T-helper 2 cell treated with Interferon-gamma antibody and Interleukin-4, amounts not matched to agents 100 ng/mL and 5 ng/mL, for 36 hours (primary cell): ENCODE measurements around the gene ANKRD33B. TPM values are rescaled to one million over a fixed set of nuclear protein-coding genes. Genes with fewer than 3 reads are reported as not detected.

Experiments used
- intact Hi-C: fragments of 100-400 bp; cut with micrococcal nuclease; formaldehyde crosslinking; loops from one replicate; pipeline ENCODE4 v1.15.1; 2023
- total RNA-seq: library from RNA; stranded (reverse); gene quantifications from 2 replicates; pipeline ENCODE4 v1.2.3, GENCODE V29; 2022

The ANKRD33B gene
- total RNA-seq, 1 donor from 2014 or later, result 5.7 TPM

DNA sequence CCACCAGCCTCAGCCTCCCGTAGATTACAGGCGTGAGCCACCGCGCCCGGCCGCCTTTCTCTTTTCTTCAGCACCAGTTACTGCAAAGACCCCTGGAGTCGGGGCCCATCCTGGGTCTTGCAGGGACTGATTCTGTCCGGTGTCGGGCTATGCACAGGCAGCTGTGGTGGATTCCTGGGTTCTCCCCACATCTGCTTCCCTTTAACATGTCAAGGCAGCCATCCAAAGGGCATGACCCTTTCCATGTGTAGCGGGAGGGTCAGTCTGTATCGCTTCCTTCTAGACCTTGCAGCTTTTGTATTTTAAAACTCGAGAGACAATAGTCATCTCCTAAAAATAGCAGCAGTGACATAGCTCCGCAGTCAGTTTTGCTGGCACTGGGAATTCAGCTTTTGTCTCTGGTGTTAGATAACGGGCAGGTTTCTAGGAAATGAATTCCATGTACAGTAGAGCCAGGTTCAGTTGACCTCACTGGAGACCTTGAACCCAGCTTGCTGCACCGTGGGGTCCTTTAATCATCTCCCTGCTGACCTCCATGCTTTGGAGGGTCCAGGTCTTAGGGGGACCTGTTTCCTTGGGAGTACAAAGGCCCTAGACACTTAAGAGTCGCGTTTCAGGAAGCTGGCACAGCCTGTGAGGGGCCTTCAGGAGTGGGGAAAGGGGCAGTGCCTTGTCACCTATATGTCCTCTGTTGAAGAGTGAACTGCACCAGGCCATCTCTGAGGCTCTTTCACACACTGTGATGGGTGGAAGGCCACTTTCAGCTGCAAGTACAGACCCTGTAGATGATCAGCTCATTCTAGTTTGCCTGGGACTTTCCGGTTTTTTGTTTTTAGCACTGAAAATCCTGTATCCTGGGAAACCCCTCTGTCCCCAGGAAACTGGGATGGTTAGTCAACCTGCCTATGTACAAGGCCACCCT, 13.8 kb downstream of the ANKRD33B start:
- intact Hi-C loops, result no loop called here

DNA sequence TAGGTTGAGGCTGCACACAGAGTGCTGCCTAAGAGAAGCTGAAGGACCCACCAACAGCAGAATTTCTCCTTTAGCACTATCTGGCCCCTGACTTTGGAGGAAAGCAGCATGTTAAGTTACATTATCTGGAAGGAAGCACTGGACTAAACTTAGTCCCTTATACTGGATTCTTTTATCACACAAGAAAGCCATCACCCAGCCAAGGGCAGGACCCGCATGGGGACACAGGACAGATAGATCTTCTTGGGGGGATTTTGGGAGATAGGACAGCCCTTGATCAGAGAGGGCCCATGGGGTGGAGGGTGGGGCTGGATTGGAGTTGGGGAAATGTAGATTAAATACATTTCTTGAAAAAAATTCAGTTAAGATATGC, 14.4 kb downstream of the ANKRD33B start:
- intact Hi-C loops, result no loop called here

DNA sequence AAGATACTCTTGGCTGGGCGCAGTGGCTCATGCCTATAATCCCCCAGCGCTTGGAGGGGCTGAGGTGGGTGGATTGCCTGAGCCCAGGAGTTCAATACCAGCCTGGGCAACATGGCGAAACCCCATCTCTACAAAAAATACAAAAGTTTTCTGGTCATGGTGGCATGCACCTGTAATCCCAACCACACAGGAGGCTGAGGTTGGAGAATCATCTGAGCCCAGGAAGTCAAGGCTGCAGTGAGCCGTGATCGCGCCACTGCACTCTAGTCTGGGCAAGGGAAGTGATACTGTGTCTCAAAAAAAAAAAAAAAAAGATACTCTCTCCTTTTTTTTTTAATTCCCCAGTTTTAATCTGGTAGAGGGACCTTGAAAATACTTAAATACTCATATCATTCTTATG, 15.0 kb downstream of the ANKRD33B start:
- intact Hi-C loops, result no loop called here

DNA sequence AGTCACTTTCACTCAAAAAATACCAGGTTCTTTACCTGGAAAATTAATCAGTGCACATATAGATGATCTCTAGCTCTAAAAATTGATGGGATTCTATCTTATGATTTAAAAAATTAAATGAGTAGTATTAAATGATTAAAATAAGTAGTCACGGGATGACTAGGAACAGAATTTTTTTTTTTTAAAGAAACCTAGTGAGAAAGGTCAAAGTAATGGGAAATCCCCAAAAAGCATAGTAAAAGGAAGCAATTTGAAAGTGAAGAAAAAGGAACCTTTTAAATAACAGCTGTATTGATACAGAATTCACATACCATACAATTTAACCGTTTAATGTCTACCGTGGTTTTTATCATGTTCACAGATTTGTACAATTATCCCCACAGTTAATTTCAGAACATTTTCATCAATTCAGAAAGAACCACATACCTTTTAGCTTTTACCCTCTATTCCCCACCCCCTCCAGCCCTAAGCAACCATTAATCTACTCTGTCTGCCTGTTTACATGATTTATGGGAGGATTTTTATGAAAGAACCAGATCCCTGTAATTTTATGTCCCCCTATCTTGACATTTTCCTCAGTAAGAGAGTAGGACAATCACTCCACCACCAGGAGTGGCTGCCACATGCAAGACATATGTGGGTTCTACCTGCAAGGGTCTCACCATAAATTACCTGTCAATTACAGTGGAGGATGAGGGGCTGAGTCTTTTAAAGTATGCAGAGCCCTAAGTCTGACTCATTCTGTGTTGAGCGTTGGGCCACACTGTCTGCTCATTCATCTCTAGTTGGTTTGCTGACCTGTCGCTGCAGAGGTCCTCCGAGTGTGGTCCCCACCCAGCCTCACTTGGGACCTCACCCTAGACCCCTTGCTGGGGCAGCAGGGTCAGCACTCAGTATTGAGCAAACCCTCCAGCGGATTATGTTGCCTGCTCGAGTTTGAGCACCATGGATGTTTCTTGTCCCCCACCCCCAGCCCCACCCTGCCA, 16.0 kb downstream of the ANKRD33B start:
- intact Hi-C loops, result no loop called here

DNA sequence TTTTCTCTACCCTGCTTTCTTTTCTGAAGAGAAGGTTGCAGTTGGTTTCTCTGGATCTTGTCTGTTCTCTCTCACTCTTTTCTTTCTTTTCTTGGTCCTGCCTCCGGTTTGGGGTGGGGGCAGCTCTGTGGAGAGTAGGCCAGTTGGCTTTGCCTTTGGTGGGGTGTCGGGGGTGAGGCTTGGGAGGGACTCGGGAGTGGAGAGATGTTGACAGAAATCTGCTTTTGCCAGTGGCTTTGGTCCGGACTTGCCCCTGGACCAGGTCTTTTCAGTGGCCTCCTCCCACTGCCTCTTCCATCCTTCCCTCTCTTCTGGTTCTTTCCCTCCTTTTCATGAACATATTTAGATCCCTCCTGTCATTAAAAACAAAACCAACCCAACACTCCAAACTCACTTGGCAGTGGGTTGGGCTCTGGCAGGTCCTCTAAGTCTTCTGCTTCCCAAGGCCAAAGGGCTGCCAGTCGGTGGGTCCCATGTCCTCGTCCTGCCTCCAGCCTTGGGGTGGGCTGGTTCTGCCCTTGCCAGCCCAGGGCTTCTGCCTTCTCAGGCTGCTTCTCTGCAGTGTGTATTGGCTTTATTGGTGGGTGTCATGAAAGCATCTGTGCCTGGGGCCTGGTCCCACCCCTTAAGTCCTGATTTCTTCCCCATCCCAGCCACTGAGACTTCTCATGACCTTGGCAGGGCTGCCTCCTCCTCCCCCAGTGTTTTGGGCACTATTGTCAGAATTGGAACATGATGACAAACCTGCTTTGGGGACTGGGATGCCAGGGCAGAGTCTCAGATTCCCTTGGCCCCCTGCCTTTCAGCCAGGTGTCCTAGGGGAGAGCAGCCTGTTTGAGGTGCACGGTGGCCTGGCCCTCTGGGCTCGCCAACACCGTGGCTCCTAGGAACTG, 16.9 kb downstream of the ANKRD33B start:
- intact Hi-C loops, result no loop called here

DNA sequence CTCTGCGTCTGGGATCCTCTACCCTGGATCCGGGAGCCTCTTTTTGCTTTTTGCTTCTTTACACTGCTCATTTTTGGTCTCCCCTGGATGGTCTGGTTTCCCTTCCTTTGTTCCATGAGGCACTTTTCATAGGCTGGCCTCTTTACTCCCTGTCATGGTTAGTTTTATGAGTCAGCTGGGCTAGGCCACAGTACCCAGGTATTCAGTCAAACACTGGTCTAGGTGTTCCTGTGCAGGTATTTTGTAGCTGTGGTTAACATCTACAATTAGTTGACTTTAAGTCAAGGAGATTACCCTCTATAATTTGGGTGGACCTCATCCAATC, 17.5 kb downstream of the ANKRD33B start:
- intact Hi-C loops, result no loop called here

DNA sequence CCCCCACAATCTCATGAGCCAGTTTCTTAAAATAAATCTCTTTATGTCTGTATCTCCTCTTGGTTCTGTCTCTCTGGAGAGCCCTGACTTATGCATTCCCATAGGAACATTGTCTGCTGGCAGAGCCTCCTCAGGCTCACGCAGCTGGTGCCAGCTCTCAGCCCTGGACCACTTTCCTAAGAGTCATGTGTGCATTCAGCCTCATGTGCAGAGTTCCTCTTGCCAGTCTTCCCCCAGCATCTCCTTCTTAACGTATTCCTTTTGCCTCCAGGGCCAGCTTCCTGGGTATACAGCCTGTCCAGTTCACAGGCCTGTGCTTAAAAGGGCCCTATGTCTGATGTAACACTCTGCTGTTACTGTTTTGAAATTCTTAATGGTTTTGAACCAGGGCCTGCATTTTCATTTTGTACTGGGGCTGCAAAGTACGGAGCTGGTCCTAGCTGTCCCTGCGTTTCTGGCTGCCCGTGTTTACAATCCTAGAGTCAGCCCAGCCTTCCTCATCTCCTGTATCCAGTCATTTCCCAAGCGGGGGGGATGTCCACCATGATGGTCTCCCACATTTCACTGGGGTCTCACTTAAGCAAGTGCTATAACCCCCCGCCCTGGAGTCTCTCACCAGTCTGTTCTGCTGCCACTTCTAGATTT, 18.1 kb downstream of the ANKRD33B start:
- intact Hi-C loops, result no loop called here

DNA sequence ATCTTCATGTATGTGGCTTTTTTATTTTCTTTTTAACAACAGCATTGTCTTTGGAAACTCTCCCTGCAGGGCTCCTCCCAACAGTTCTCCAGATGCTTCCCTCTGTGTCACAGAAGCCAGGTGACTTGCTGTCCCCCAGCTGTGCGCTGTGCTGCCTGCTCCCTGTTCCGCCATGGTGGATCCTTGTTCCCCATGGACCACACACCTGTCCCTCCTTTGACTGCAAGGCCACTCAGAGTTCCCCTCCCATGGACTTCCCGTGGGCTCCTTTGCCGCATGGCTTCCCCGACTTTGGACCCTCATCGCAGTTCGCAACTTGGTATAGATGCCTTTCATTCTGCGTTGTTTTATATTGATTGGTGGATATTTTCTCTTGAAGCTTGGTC, 18.6 kb downstream of the ANKRD33B start:
- intact Hi-C loops, result no loop called here

DNA sequence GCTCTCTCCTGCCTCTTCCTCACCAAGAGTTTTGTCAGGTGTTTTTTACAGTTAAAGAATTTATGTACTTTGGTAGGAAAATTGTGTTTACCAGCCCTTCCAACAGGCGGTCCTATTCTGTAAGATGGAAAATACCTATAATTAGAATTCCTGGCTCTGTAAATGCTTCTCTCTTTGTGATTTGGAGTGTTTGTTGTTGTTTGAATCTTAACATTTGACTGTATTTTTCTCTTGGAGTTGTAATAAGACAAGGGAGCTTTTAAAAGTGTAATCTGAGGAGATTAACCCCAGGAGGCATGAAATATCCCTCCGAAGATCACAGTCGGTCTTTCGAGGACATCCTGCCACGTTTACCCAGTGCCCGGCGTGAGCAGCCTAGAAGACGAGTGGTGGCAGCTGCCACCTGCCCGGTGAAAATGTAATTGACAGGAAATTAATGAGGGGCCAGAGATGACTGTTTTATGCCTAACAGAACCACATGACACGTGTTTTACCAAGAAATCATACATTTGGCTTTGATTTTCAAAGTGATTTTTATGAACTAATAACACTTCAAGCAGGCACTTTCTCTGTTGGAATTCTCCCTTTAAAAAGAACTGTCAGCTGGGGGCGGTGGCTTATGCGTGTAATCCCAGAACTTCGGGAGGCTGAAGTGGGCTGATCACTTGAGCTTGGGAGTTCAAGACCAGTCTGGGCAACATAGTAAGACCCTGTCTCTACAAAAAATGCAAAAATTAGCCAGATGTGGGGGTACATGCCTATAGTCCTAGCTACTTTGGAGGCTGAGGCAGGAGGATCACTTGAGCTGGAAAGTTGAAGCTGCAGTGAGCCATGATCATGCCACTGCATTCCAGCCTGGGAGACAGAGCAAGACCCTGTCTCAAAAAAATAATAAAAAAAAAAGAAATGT, 20.0 kb downstream of the ANKRD33B start:
- intact Hi-C loops, result no loop called here

DNA sequence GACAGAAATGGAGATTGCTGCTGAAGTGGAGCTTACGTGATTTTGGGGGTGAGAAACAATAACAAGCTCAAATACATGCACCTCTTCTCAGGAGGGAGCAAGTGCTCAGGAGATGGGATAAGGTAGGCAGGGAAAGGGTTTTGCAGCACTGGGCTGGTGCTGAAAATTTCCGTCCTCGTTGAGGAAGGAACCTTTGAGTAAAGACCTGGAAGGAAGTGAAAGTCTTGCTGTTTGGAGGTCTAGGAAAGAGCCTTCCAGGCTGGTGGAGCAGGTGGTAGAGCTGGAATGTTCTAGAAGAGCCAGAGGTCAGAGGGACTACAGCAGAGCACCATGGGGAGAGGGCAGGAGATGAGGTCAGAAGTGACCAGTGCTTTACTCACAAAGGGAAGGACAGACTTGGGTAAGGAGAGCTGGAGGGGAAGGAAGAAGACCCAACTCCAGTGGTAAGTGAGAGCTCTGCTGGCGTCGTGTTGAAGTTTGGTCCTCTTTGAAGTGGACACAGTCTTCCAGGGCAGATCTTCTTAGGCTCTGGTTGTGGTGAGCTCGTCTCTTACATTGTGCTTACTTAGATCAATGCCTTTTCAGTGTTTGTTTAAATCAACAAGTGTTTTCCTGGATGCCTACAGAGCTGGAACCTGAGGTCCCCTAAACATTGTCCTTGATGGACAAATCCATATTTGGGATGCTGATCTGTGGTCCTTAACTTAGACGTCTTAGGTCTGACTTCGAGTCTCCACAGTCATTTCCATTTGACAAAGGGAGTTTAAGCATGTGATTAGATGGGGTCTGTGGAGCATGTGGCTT, 21.0 kb downstream of the ANKRD33B start:
- intact Hi-C loops, result no loop called here

DNA sequence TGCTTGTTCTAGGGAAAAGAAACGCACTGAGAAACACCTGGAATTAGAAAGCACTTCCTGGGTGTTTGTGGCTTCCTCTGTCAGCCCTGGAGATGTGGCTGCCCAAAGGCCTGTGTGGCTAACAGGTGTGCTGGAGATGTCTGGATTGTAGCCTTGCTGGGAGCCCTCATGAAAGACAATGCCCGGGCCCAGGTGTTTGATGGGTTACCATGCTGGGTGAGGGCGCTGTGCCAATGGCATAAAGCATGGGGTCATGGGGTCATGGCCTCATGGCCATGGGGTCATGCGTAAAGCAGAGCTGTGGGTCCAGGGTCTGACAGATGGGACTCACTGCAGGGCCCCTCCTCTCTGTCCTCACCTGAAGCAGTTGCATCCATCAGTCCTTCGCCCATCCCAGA, 21.6 kb downstream of the ANKRD33B start:
- intact Hi-C loops, result no loop called here

DNA sequence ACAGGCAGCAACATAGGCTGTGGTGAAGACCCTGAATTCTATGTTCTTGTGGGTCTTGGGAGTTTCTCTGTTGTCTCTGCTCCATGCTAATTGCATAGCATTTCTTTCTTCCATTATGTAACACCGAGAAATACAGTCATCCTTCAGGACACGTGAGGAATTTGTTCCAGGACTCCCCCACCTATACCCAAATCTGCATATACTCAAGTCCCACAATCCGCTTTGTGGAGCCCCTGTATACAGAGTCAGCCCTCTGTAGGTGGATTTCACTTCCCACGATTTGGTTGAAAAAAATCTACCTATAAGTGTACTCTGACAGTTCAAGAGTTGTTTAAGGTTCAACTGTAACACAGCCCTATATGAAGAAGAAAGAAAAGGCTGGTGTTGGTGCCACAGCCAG, 22.1 kb downstream of the ANKRD33B start:
- intact Hi-C loops, result no loop called here

DNA sequence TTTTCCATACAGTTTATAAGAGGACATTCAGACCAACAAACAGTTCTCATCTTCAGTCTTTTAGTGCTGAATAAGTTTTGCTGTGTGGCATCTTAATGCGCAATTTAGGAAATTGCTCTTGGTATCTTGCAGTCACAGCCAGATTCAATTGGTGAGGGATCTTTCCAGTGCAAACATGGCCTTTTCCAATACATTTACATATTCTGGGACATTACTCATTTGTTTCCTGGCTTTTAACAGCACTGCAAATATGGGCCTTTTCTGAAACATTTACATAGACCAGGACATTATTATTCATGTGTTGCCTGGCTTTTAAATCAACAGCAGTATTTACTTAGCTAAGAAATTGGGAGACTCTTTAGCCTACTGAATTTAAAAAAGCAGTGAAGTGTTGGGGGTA, 22.7 kb downstream of the ANKRD33B start:
- intact Hi-C loops, result no loop called here

DNA sequence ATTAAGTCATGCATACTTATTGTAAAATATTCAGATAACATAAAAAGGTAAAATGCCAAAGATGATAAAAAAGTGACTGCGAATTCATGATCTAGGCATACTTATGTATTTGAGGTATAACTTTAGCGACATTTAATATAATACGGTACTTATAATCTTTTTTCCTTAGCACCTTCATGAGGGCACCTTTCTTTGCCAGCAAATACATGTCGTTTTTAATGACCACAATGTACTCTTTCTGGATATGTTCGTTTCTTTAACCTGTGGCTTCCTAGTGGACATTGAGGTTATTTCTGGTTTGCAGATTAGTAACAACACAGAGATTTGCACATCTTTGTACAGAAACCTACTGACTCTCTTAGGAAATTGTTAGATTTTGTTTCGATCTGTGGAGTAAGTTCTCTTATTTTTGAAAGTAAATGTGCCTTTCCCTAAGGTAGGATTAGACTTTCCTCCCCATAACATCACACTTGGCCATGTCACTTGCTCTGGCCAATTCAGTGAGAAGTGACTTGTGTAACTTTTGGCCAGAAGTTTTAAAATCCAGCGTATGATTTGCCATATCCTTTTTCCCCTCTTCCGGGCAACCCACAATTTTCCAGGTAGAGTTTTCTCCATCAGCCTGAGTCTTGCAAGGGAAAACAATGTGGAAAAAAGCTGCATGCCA, 24.4 kb downstream of the ANKRD33B start:
- intact Hi-C loops, result no loop called here

DNA sequence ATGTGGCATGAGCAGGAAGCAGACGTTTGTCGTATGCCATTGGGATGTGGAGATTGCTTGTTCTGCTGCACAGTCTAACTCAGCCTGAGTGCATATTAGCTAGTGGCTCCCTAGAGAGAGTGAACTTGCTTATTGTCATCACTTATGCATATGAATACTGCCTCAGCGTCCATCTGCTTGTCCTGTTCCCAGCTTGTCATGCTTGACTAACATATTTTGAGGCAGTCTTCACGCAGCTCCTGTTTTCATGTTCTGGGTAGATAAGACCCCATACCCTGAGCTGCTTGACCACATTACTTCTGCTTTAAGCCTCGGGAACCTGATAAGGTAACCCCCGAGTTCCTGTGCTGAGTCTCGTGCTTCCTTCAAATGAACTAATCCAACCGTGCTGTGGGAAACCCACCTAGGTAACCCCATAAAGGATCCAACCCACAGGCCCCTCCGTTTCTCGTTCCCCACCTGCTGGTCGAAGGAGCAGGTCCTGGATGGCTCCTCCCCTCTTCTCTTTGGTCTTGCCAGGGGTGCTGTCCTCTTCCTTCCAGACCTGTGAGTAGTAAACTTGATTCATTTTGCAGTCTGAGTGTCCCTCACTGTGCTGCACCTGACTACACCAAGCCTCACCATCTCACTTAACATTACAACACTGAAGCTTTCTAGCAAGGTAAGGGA, 25.0 kb downstream of the ANKRD33B start:
- intact Hi-C loops, result no loop called here

DNA sequence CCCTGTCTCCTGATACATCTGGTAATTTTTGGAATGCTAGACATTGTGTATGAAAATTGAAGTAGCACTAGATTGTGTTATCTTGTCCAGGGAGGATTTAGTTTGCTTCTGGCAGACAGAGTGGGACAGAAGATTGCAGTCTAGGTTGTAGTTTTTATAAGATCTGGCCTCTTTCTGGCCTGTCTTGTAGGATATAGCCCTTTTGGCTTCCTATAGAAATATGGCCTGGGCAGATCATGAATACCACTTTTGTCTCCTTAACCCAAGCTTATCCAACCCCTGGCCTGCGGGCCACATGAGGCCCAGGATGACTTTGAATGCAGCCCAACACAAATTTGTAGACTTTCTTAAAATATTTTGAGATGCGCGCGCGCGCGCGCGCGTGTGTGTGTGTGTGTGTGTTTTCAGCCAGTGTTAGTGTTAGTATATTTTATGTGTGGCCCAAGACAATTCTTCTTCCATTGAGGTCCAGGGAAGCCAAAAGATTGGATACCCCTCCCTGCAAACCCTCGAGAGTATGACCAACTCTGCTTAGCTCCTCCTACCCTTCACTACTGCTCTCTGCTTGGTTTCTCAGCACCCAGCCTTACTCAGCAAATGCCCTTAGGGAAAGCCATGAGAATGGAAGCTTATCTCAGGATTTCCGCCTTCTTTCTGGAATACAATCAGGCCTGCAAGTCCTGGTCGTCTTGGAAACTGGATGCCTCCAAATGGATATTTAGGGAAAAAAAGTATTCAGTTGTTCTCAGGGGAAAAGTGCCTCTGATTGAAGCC, 26.5 kb downstream of the ANKRD33B start:
- intact Hi-C loops, result no loop called here

DNA sequence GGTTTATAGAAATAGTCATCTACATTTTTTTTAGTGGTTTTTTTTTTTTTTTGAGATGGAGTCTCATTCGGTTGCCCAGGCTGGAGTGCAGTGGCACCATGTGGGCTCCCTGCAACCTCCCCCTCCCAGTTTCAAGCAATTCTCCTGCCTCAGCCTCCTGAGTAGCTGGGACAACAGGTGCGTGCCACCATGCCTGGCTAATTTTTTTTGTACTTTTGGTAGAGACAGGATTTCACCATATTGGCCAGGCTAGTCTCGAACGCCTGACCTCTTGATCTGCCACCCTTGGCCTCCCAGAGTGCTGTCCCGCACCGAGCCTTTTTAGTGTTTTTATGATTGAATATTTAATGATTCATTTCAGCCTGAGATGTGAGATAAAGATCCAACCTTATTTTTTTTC, 27.3 kb downstream of the ANKRD33B start:
- intact Hi-C loops, result no loop called here
